A549 (cell line): ENCODE measurements around the gene PREX1. TPM values are rescaled to one million over a fixed set of nuclear protein-coding genes. Genes with fewer than 3 reads are reported as not detected.
A peak's percentile ranks its signal among the peaks of the same experiment; 100 is the strongest.
"Not testable (repeated sequence)": the region's sequence is repeated elsewhere in the genome, so short reads cannot be mapped to it uniquely, and the experiment has no call there.

Experiments
- ATAC-seq, 2 experiments: fragments of 200-7000 bp in 1 of 2; fragments of >200 bp in 1 of 2; cut with Nextera tagmentation in 1 of 2; cut with Tn5 transposase in 1 of 2; 3 replicates each; pipeline versions ENCODE4 v1.8.0 to v1.9.1; 2018 to 2020; ENCODE audit warnings: mild to moderate bottlenecking in 1 of 2, moderate library complexity in 1 of 2
- CTCF ChIA-PET: fragments of 300-600 bp; sonication (Branson Sonifier 250); formaldehyde crosslinking; extraction: SDS; loops from one replicate; lab custom pipeline; 2021; ENCODE audit warnings: antibody characterized with exemption, inconsistent platforms; lab: Yijun Ruan, JAX
- POLR2A ChIA-PET: fragments of 350-600 bp; formaldehyde crosslinking; extraction: SDS; loops from one replicate; lab custom pipeline; 2021; ENCODE audit warnings: antibody characterized with exemption, inconsistent platforms; lab: Yijun Ruan, JAX
- DNase-seq, 2 experiments: peaks; one replicate each; pipeline versions ENCODE4 v3.0.0 to v3.0.0-alpha.2; 2011 to 2016; ENCODE audit warnings: low read depth in 1 of 2, low spot score in 1 of 2
- FAIRE-seq: peaks from 2 replicates; lab custom pipeline; 2011; peaks lifted over from hg19 to GRCh38; lab: Jason Lieb, UNC
- H3K27ac ChIP-seq, 2 experiments: fragments of >200 bp; sonication (Bioruptor Twin); formaldehyde crosslinking; 3 replicates each; pipeline ENCODE4 v1.5.1; 2016 to 2017
- H3K4me1 ChIP-seq: fragments of >200 bp; sonication (Bioruptor Twin); formaldehyde crosslinking; 3 replicates; pipeline ENCODE4 v1.6.1; 2016
- H3K4me2 ChIP-seq: fragments of >200 bp; sonication (Bioruptor Twin); formaldehyde crosslinking; 3 replicates; pipeline ENCODE4 v1.6.1; 2016
- H3K4me3 ChIP-seq: fragments of >200 bp; sonication (Bioruptor Twin); formaldehyde crosslinking; 3 replicates; pipeline ENCODE4 v1.5.1; 2016
- H3K9me3 ChIP-seq: fragments of >200 bp; sonication (Bioruptor Twin); formaldehyde crosslinking; 3 replicates; pipeline ENCODE4 v1.6.1; 2016
- HMGXB4 ChIP-seq: fragments of 250-450 bp; sonication (Bioruptor Pico); IDR thresholded peaks from 2 replicates; pipeline ENCODE4 v1.5.0; 2021; ENCODE audit warnings: mild to moderate bottlenecking, moderate library complexity, borderline replicate concordance
- HOXA7 ChIP-seq: fragments of 250-450 bp; sonication (Bioruptor Pico); IDR thresholded peaks from 2 replicates; pipeline ENCODE4 v1.5.0; 2020; ENCODE audit warnings: mild to moderate bottlenecking, moderate library complexity
- KDM1A ChIP-seq: fragments of 200-600 bp; sonication (generic); IDR thresholded peaks from 2 replicates; pipeline ENCODE4 v1.6.1; 2016; ENCODE audit warnings: low read depth, mild to moderate bottlenecking
- MAZ ChIP-seq: fragments of 150-350 bp; IDR thresholded peaks from 2 replicates; pipeline ENCODE4 v1.6.1; 2014; ENCODE audit warnings: antibody characterized with exemption, low read depth, low read length, borderline replicate concordance
- NFE2L2 ChIP-seq: fragments of 150-350 bp; conservative IDR thresholded peaks from 2 replicates; pipeline ENCODE4 v1.6.1; 2014; ENCODE audit warnings: low read length
- RAD21 ChIP-seq, 2 experiments: fragments of >200 bp in 1 of 2; sonication (Bioruptor Twin) in 1 of 2; formaldehyde crosslinking in 1 of 2; IDR thresholded peaks in 1 of 2; conservative IDR thresholded peaks in 1 of 2; 2 replicates in 1 of 2; 3 replicates in 1 of 2; pipeline ENCODE4 v1.6.1; 2012 to 2018; ENCODE audit warnings: inconsistent platforms in 1 of 2
- RARB ChIP-seq: fragments of 250-450 bp; sonication (Bioruptor Pico); IDR thresholded peaks from 2 replicates; pipeline ENCODE4 v1.8.0; 2021; ENCODE audit warnings: mild to moderate bottlenecking, moderate library complexity
- RFX5 ChIP-seq: fragments of 450-650 bp; IDR thresholded peaks from 2 replicates; pipeline ENCODE4 v1.7.1; 2014; ENCODE audit warnings: antibody characterized with exemption, mild to moderate bottlenecking, moderate library complexity
- TP53 ChIP-seq: fragments of 250-450 bp; sonication (Bioruptor Pico); IDR thresholded peaks from 2 replicates; pipeline ENCODE4 v1.5.0; 2021; ENCODE audit warnings: mild to moderate bottlenecking, moderate library complexity
- ZFP36 ChIP-seq: fragments of 450-650 bp; IDR thresholded peaks from 2 replicates; pipeline ENCODE4 v1.6.1; 2014; ENCODE audit warnings: borderline replicate concordance; ENCODE audit not compliant: partially characterized antibody
- ZSCAN20 ChIP-seq: fragments of 250-450 bp; sonication (Bioruptor Pico); IDR thresholded peaks from 2 replicates; pipeline ENCODE4 v1.8.0; 2022; ENCODE audit warnings: mild to moderate bottlenecking, moderate library complexity
- WGBS: methylation state at CpG from one replicate; pipeline ENCODE4 v1.1.6; 2017; ENCODE audit errors: missing lambda C conversion rate; 5-methylcytosine and 5-hydroxymethylcytosine counted together
- polyA plus RNA-seq, 4 experiments: library from polyadenylated mRNA; depleted of rRNA in 3 of 4; stranded (reverse); fragments of >200 nt; fragmentation: RNase III in 1 of 4; extraction: RNeasy Plus Mini Kit Qiagen cat#74134 plus additional on column Dnase treatment in 1 of 4; gene quantifications; 2 replicates in 3 of 4; 3 replicates in 1 of 4; pipeline ENCODE4 v1.2.3, GENCODE V29; 2011 to 2017
- TF ChIP-seq, protein P1 (sequence below): fragments of 450-650 bp; IDR thresholded peaks from 2 replicates; pipeline ENCODE4 v1.6.1; 2014; ENCODE audit warnings: antibody characterized with exemption

Gene PREX1
- polyA plus RNA-seq, 2 of the 4 experiments (the other 2 are of a cell fraction), result 3.6 to 4.2 TPM

- POLR2A ChIA-PET, result no interaction called here
These were observed 227.9 kb downstream of the PREX1 start for GRCh38 chr20:48599748-48600469.

GRCh38 chr20:48599106-48599747 lies 228.6 kb downstream of the PREX1 start:
- ChIA-PET CTCF (no interaction called here), POLR2A (no interaction called here)
- Histone ChIP-seq H3K27ac (no peak overlapping the region), H3K9me3 (peaks cover 9% of the 10 kb centered on the region; the same call in 2 of the 3 replicates), H3K4me1 (no peaks in the 10 kb centered on the region), H3K4me3 (no peak overlapping the region), H3K4me2 (no peak overlapping the region)
- no peak for TF ChIP-seq MAZ
- TF ChIP-seq, protein P1, sequence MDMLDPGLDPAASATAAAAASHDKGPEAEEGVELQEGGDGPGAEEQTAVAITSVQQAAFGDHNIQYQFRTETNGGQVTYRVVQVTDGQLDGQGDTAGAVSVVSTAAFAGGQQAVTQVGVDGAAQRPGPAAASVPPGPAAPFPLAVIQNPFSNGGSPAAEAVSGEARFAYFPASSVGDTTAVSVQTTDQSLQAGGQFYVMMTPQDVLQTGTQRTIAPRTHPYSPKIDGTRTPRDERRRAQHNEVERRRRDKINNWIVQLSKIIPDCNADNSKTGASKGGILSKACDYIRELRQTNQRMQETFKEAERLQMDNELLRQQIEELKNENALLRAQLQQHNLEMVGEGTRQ, result peak; percentile 46; the same call in 1 of the 2 replicates
- DNase-seq, result no peak
- no peak for ATAC-seq
- no peak for FAIRE-seq
- 7% methylated on average over 3 of the region's 7 CpGs for WGBS

More at GRCh38 chr20:48599748-48600469, 227.9 kb downstream of the PREX1 start:
- TF ChIP-seq ZFP36 (no peak), RFX5 (no peak), TP53 (CRISPR knock-in tag) (no peak), HOXA7 (CRISPR knock-in tag) (no peak), KDM1A (no peak), HMGXB4 (no peak), RAD21 (conservative IDR thresholded peaks at IDR 0.05 in 1 of 2, IDR thresholded peaks at IDR 0.05 in 1 of 2) (no peak), ZSCAN20 (CRISPR knock-in tag) (no peak), NFE2L2 (no peak), RARB (CRISPR knock-in tag) (no peak)
- TF ChIP-seq, protein P1, result no peak
- Histone ChIP-seq H3K4me3 (no peak overlapping the region), H3K27ac (no peak overlapping the region), H3K4me2 (no peak overlapping the region), H3K9me3 (peaks cover 9% of the 10 kb centered on the region; the same call in 2 of the 3 replicates), H3K4me1 (no peaks in the 10 kb centered on the region)
- no peak for DNase-seq
- no peak for ATAC-seq
- CTCF ChIA-PET, result interaction anchor here (1.1 kb wide), 1 partner anchor 20 kb away, joined by 3 read pairs; no protein-coding TSS in a partner anchor
- FAIRE-seq, result no peak
- 33% methylated on average over 11 of the region's 11 CpGs for WGBS

DNA sequence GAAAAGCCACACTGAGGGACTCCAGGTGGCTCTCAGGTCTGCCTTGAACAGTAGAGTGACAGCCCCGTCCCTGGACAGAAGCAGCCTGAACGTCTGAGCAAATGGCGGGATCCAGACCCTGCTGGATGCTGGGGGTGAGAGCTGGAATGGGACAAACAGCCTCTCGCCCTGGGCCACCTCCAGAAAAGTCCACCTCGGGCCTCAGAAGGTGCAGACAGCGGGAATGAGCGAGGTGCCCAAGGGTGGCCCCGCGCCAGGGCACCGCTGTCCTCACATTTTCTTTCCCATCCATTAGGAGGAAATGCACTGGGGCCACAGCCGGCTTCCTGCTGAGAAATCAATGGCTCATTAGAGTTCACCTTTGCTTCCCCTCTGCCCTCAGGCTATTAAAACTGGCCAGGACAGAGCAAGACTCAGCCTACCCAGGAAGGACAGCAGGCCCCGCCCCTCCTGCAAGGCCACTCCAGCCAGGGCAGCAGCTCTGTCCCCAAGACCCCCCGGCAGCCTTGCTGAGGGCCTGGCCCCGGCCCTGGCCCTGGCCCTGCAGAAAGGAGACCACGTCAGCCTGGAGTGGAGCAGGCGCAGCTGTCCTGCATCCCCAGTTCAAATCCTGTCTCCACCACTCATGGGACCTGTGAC lies 229.4 kb downstream of the PREX1 start:
- WGBS, result 38% methylated on average over 10 of the region's 16 CpGs
- POLR2A ChIA-PET, ATAC-seq, FAIRE-seq, H3K4me1 ChIP-seq, DNase-seq, H3K9me3 ChIP-seq, H3K27ac ChIP-seq, CTCF ChIA-PET, H3K4me3 ChIP-seq, H3K4me2 ChIP-seq: not testable (repeated sequence)
